GM12878 (cell line): ENCODE results near the gene MED22.

Experiments
- BRCA1 ChIP-seq: IDR thresholded peaks from 2 replicates; pipeline ENCODE4 v1.6.1; 2011; ENCODE audit warnings: low read depth, low read length, improper control_type of control experiment
- CREB1 ChIP-seq: IDR thresholded peaks from 2 replicates; pipeline ENCODE4 v1.6.1; 2012; ENCODE audit warnings: low read depth, mild to moderate bottlenecking, inconsistent platforms
- JUNB ChIP-seq: IDR thresholded peaks from 2 replicates; pipeline ENCODE4 v1.6.1; 2016; ENCODE audit warnings: antibody characterized with exemption, mild to moderate bottlenecking
- MXI1 ChIP-seq: fragments of 150-350 bp; IDR thresholded peaks from 2 replicates; pipeline ENCODE4 v1.6.1; 2011; ENCODE audit warnings: low read depth, mild to moderate bottlenecking, inconsistent platforms, low read length, improper control_type of control experiment
- NR2C2 ChIP-seq: IDR thresholded peaks from 2 replicates; pipeline ENCODE4 v1.6.1; 2011; ENCODE audit warnings: borderline replicate concordance, low read depth; ENCODE audit not compliant: control insufficient read depth, insufficient read length
- SIN3A ChIP-seq: IDR thresholded peaks from 2 replicates; pipeline ENCODE4 v1.6.1; 2012; ENCODE audit warnings: low read depth, low read length, improper control_type of control experiment
- SMARCA5 ChIP-seq: fragments of 450-650 bp; IDR thresholded peaks from 2 replicates; pipeline ENCODE4 v1.6.1; 2017; ENCODE audit warnings: mild to moderate bottlenecking
- TCF12 ChIP-seq: IDR thresholded peaks from 2 replicates; pipeline ENCODE4 v1.6.1; 2011; ENCODE audit warnings: low read depth, mild to moderate bottlenecking, low read length
- TCF3 ChIP-seq: IDR thresholded peaks from 2 replicates; pipeline ENCODE4 v1.6.1; 2012; ENCODE audit warnings: low read depth, mild to moderate bottlenecking, low read length, borderline replicate concordance; ENCODE audit not compliant: insufficient read depth
- ZNF274 ChIP-seq: IDR thresholded peaks from one replicate; pipeline ENCODE4 v1.8.0; 2011; ENCODE audit not compliant: insufficient read length, insufficient read depth
- TF ChIP-seq, protein P1 (sequence below): IDR thresholded peaks from 2 replicates; pipeline ENCODE4 v1.6.1; 2011; ENCODE audit warnings: low read depth, low read length, improper control_type of control experiment, borderline replicate concordance
- TF ChIP-seq, protein P2 (sequence below): IDR thresholded peaks from 2 replicates; pipeline ENCODE4 v1.6.1; 2011; ENCODE audit warnings: low read depth, mild to moderate bottlenecking, low read length, moderate library complexity, borderline replicate concordance; ENCODE audit errors: extremely low read depth

DNA sequence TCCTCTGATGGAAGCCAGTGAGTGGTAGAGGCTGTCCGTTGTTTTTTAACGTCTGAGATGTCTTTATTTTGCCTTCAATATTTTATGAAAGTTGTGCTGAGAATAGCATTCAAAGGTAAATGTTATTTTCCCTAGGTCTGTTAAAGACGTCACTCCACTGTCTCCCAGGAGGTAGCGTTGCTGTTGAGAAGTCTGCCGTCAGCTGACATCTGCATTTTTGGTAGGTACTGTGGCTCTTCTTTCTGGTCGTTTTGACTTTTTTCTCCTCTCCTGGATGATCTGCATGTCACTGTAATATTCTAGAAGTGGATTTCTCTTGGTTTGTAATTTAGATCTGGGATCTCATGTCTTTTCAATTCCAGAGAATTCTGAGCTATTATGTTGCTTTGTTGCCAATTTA is 38.3 kb downstream of the MED22 start:
- TF ChIP-seq NR2C2 (no peak), MXI1 (no peak), TCF12 (no peak), BRCA1 (no peak), SIN3A (no peak), CREB1 (no peak), JUNB (no peak), TCF3 (no peak), SMARCA5 (no peak), ZNF274 (no peak)
- TF ChIP-seq, protein P1, sequence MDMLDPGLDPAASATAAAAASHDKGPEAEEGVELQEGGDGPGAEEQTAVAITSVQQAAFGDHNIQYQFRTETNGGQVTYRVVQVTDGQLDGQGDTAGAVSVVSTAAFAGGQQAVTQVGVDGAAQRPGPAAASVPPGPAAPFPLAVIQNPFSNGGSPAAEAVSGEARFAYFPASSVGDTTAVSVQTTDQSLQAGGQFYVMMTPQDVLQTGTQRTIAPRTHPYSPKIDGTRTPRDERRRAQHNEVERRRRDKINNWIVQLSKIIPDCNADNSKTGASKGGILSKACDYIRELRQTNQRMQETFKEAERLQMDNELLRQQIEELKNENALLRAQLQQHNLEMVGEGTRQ = no peak
- TF ChIP-seq, protein P2, sequence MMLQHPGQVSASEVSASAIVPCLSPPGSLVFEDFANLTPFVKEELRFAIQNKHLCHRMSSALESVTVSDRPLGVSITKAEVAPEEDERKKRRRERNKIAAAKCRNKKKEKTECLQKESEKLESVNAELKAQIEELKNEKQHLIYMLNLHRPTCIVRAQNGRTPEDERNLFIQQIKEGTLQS = no peak
